ENCODE data around the gene GIPC3.

Gene GIPC3

GRCh38 chr19:3557461-3558248 is 27.6 kb upstream of the GIPC3 start, which contains the start of gene MFSD12 (continued):
- TF ChIP-seq PRDM2 (tag by site-specific recombination; IDR thresholded peaks at IDR 0.05; ENCODE audit: borderline replicate concordance) (no peak), TRIM28 (IDR thresholded peaks at IDR 0.05; ENCODE audit: borderline replicate concordance, low read length) (no peak), ZNF266 (tag by site-specific recombination; IDR thresholded peaks at IDR 0.05; ENCODE audit: low read depth) (no peak), ZNF324 (tag by site-specific recombination; IDR thresholded peaks at IDR 0.05) (peak; percentile 85), ZNF596 (tag by site-specific recombination; IDR thresholded peaks at IDR 0.05) (no peak), ZNF777 (tag by site-specific recombination; IDR thresholded peaks at IDR 0.05; ENCODE audit: borderline replicate concordance) (peak; percentile 52; the same call in 1 of the 2 replicates), ZNF473 (tag by site-specific recombination; IDR thresholded peaks at IDR 0.05) (no peak), ZNF391 (tag by site-specific recombination; IDR thresholded peaks at IDR 0.05; ENCODE audit: borderline replicate concordance, low read depth) (peak; percentile 78; the same call in 1 of the 2 replicates), ZNF501 (tag by site-specific recombination; IDR thresholded peaks at IDR 0.05) (peak; percentile 46; the same call in 1 of the 2 replicates), MEIS1 (CRISPR knock-in tag; IDR thresholded peaks at IDR 0.05; ENCODE audit: borderline replicate concordance) (no peak), ZNF571 (tag by site-specific recombination; IDR thresholded peaks at IDR 0.05) (no peak), ZFHX2 (tag by site-specific recombination; conservative IDR thresholded peaks at IDR 0.05) (peak; percentile 74), ZBTB26 (tag by site-specific recombination; optimal IDR thresholded peaks at IDR 0.05) (peak; percentile 92), ZNF488 (tag by site-specific recombination; IDR thresholded peaks at IDR 0.05) (no peak), ZNF148 (tag by site-specific recombination; IDR thresholded peaks at IDR 0.05; ENCODE audit: borderline replicate concordance) (no peak), ZNF157 (tag by site-specific recombination; IDR thresholded peaks at IDR 0.05) (no peak), ZNF132 (tag by site-specific recombination; IDR thresholded peaks at IDR 0.05; ENCODE audit: borderline replicate concordance) (no peak), ZNF654 (tag by site-specific recombination; IDR thresholded peaks at IDR 0.05; ENCODE audit: low read depth) (no peak), HOXA7 (CRISPR knock-in tag; IDR thresholded peaks at IDR 0.05; ENCODE audit: borderline replicate concordance) (no peak), ZNF138 (tag by site-specific recombination; IDR thresholded peaks at IDR 0.05; ENCODE audit: borderline replicate concordance) (no peak)
- TF ChIP-seq, protein P1, sequence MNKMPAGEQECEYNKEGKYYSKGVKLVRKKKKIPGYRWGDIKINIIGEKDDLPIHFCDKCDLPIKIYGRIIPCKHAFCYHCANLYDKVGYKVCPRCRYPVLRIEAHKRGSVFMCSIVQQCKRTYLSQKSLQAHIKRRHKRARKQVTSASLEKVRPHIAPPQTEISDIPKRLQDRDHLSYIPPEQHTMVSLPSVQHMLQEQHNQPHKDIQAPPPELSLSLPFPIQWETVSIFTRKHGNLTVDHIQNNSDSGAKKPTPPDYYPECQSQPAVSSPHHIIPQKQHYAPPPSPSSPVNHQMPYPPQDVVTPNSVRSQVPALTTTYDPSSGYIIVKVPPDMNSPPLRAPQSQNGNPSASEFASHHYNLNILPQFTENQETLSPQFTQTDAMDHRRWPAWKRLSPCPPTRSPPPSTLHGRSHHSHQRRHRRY (tag by site-specific recombination; IDR thresholded peaks at IDR 0.05) = no peak
- TF ChIP-seq, protein P2, sequence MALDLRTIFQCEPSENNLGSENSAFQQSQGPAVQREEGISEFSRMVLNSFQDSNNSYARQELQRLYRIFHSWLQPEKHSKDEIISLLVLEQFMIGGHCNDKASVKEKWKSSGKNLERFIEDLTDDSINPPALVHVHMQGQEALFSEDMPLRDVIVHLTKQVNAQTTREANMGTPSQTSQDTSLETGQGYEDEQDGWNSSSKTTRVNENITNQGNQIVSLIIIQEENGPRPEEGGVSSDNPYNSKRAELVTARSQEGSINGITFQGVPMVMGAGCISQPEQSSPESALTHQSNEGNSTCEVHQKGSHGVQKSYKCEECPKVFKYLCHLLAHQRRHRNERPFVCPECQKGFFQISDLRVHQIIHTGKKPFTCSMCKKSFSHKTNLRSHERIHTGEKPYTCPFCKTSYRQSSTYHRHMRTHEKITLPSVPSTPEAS (tag by site-specific recombination; IDR thresholded peaks at IDR 0.05) = no peak
- TF ChIP-seq, protein P3, sequence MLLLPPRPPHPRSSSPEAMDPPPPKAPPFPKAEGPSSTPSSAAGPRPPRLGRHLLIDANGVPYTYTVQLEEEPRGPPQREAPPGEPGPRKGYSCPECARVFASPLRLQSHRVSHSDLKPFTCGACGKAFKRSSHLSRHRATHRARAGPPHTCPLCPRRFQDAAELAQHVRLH (tag by site-specific recombination; IDR thresholded peaks at IDR 0.05) = no peak
